Ectodermal cell (in vitro differentiated cells): Measurements from ENCODE around the gene FBXO36.
"Not testable (repeated sequence)": the region's sequence is repeated elsewhere in the genome, so short reads cannot be mapped to it uniquely, and the experiment has no call there.

Source experiments
- H3K27ac ChIP-seq: 2 replicates; pipeline ENCODE4 v1.7.0; 2013; ENCODE audit warnings: mild to moderate bottlenecking, low read depth, low read length; ENCODE audit not compliant: insufficient read depth, poor library complexity, severe bottlenecking
- H3K27me3 ChIP-seq: 2 replicates; pipeline ENCODE4 v1.7.0; 2013; ENCODE audit warnings: mild to moderate bottlenecking, low read length; ENCODE audit not compliant: insufficient read depth, control insufficient read depth, poor library complexity, severe bottlenecking
- H3K36me3 ChIP-seq: one replicate; pipeline ENCODE4 v1.7.0; 2013; ENCODE audit warnings: low read length; ENCODE audit not compliant: control insufficient read depth, insufficient read depth
- H3K4me1 ChIP-seq: one replicate; pipeline ENCODE4 v1.7.0; 2013; ENCODE audit warnings: low read length; ENCODE audit not compliant: control insufficient read depth, insufficient read depth
- H3K4me3 ChIP-seq: 2 replicates; pipeline ENCODE4 v1.7.0; 2013; ENCODE audit warnings: low read depth, low read length, control low read depth; ENCODE audit not compliant: insufficient read depth
- H3K9me3 ChIP-seq: 2 replicates; pipeline ENCODE4 v1.7.0; 2013; ENCODE audit warnings: mild to moderate bottlenecking, low read length, moderate library complexity; ENCODE audit not compliant: control insufficient read depth
- WGBS, 2 experiments: methylation state at CpG; one replicate each; pipeline ENCODE4 v1.1.7; 2013; ENCODE audit warnings: missing lambda C conversion rate in 2 of 2; 5-methylcytosine and 5-hydroxymethylcytosine counted together

The FBXO36 gene

DNA sequence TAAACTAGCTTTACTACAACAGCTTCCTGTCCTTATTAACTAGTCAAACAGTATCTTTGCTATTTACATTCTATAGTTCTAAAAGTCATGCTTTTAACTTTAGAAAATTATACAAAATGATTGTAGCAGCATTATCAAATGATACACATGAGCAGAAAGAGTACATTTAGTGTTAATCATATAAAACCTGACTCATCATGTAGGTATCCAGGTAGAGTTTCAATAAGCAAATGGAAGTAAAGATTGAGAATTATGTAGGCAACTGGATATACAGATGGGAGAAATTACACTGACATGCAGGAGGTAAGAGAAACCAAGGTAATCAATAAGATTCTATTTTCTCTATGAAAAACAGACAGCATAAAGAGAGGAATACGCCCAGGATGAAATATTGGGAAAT, 34.3 kb upstream of the FBXO36 start:
- no peaks in the 10 kb centered on the region for H3K27me3 ChIP-seq
- no peaks in the 10 kb centered on the region for H3K36me3 ChIP-seq
- no peak overlapping the region for H3K27ac ChIP-seq
- H3K4me3 ChIP-seq, result no peak overlapping the region
- WGBS, 2 experiments, result 100% methylated on average over 1 of the region's 1 CpG; no CpG with 5 or more reads in 1 of the 2 experiments
- no peaks in the 10 kb centered on the region for H3K9me3 ChIP-seq
- no peaks in the 10 kb centered on the region for H3K4me1 ChIP-seq

DNA sequence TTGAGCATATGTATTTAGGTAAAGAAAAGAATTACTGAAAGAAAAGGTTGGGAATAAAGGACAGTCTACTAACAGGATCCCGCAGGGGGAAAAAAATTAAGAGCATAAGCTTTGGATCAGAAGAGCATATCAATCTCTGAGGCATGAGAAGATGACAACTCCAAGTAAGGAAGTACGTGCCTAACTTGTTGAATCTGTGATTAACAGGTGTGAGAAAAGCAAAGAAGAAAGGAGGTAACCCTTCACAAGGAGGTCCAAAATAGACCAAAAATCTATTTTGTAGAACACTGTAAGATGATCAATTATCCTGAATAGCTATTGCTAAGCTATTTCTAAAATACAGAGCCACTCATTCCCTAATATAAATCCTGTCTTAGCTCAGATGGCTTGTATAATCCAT, 33.3 kb upstream of the FBXO36 start:
- no peak overlapping the region for H3K27ac ChIP-seq
- 93 to 94% methylated on average over 2 of the region's 2 CpGs for WGBS, 2 experiments
- H3K27me3 ChIP-seq, result no peaks in the 10 kb centered on the region
- no peak overlapping the region for H3K4me3 ChIP-seq
- no peaks in the 10 kb centered on the region for H3K4me1 ChIP-seq
- H3K36me3 ChIP-seq, result no peaks in the 10 kb centered on the region
- no peaks in the 10 kb centered on the region for H3K9me3 ChIP-seq

DNA sequence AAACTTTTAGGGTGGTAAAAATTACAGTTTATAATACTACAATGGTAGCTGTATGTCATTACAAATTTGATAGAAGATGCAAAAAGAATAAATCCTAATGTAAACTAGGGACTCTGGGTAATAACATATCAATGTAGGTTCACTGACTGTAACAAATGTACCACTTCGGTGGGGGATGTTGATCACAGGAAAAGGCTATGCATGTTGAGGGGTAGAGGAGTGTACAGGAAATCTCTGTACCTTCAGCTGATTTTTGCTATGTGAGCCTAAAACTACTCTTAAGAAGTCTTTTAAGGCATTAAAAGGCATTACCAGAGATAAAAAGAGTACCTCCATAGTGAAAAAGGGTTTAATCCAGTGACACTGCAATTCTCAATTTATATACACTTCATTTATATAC, 25.4 kb upstream of the FBXO36 start:
- no peak overlapping the region for H3K4me3 ChIP-seq
- no peaks in the 10 kb centered on the region for H3K27me3 ChIP-seq
- no peak overlapping the region for H3K27ac ChIP-seq
- H3K36me3 ChIP-seq, result no peaks in the 10 kb centered on the region
- no peaks in the 10 kb centered on the region for H3K9me3 ChIP-seq
- no peaks in the 10 kb centered on the region for H3K4me1 ChIP-seq
- 93 to 94% methylated on average over 1 of the region's 1 CpG for WGBS, 2 experiments

DNA sequence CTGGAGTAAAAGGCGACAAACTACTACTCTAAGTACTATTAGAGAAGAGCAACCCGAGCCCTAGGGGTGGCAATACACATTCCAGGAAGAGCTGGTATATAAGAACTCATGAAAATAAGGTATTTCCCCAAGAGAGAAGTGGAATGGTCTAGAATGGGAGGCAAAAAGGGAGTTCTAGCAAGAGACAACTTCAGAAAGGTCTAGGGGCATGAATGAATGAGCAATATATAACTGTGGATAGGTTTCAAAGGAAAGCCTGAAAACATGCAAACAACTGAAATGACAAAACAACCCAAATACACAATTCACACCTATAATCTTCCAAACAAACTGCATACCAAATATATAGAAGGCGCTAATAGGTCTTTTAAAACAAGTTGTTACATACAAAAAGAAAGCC, 22.7 kb upstream of the FBXO36 start:
- Histone ChIP-seq H3K4me3 (no peak overlapping the region), H3K9me3 (no peaks in the 10 kb centered on the region), H3K27ac (no peak overlapping the region), H3K4me1 (peaks cover 4% of the 10 kb centered on the region), H3K27me3 (no peaks in the 10 kb centered on the region), H3K36me3 (no peaks in the 10 kb centered on the region)
- 93 to 96% methylated on average over 2 to 3 of the region's 3 CpGs for WGBS, 2 experiments

DNA sequence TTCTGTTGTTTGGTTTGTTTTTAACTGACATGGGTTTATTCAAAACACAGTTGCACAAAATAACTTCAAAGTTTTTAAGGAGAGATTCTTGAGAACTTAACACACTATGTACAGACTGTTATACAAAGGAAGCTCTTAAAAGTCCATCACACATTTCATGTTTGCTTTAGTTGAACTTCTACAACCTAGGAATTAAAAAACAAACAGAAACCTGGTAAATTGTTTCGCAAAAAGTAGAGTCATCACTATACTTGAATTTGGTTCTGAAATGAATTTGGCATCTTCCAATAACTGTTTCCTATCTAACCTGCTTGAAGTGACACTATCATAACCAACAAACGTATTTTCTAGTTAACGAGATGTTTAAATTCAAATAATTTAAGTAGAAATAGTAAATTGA, 22.3 kb upstream of the FBXO36 start:
- Histone ChIP-seq H3K27me3 (no peaks in the 10 kb centered on the region), H3K4me1 (peaks cover 4% of the 10 kb centered on the region), H3K27ac (no peak overlapping the region), H3K4me3 (no peak overlapping the region), H3K9me3 (no peaks in the 10 kb centered on the region), H3K36me3 (no peaks in the 10 kb centered on the region)
- 95 to 100% methylated on average over 1 of the region's 3 CpGs for whole genome bisulfite sequencing, 2 experiments

DNA sequence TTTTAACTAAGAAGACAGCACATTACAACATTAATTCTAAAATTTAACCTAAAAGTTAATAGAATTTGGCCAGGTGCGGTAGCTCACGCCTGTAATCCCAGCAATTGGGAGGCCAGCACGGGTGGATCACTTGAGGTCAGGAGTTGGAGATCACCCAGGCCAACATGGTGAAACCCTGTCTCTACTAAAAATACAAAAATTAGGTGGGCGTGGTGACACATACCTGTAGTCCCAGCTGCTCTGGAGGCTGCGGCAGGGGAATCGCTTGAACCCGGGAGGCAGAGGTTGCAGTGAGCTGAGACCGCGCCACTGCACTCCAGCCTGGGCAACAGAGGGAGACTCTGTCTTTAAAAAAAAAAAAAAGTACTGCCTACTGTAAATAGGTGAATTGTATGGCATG, 21.8 kb upstream of the FBXO36 start:
- not testable (repeated sequence) for H3K27me3 ChIP-seq, H3K36me3 ChIP-seq, H3K4me3 ChIP-seq, H3K27ac ChIP-seq, H3K9me3 ChIP-seq, H3K4me1 ChIP-seq
- WGBS, 2 experiments, result 93 to 94% methylated on average over 9 of the region's 9 CpGs

DNA sequence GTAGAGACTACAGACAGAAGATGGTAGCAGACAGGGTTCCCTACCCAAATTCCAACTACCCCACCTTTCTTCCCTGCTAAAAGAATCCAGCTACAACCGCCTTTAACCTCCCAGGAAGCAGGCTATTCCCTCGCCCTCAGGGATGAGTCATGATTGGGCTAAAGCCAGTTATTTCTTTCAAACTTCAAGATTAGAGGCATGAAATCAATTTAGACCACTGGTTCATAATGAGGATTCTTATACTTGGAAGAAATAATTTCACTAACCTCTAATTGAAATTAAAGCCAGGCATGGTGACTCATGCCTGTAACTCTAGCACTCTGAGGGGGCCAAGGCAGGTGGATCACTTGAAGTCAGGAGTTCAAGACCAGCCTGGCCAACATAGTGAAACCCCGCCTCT, 20.5 kb upstream of the FBXO36 start:
- no peaks in the 10 kb centered on the region for H3K27me3 ChIP-seq
- WGBS, 2 experiments, result 83 to 89% methylated on average over 3 of the region's 3 CpGs
- H3K36me3 ChIP-seq, result no peaks in the 10 kb centered on the region
- peaks cover 4% of the 10 kb centered on the region for H3K4me1 ChIP-seq
- no peak overlapping the region for H3K27ac ChIP-seq
- no peaks in the 10 kb centered on the region for H3K9me3 ChIP-seq
- no peak overlapping the region for H3K4me3 ChIP-seq

DNA sequence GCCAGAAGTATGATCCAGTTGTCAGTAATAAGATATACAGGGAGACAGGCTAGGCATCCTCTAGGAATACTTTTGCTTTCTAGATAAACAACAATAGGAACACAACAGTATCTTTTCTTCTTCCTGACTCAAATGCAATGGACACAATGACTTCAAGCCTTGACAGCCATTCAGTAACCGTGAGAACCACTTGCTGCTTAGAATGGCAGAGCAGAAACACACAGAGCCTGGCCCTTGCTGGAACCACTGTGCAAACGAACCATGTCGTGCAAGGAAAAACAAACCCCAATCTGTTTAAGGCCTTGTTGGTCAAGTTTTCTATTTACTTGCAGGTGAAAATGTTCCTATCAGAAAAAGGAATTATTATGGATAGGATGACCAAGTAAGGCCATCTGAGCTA, 19.3 kb upstream of the FBXO36 start:
- Histone ChIP-seq H3K27ac (peak overlapping the region; percentile 48), H3K36me3 (no peaks in the 10 kb centered on the region), H3K4me1 (peaks cover 4% of the 10 kb centered on the region), H3K9me3 (no peaks in the 10 kb centered on the region), H3K4me3 (no peak overlapping the region), H3K27me3 (no peaks in the 10 kb centered on the region)
- WGBS, 2 experiments, result 47 to 71% methylated on average over 3 of the region's 3 CpGs

DNA sequence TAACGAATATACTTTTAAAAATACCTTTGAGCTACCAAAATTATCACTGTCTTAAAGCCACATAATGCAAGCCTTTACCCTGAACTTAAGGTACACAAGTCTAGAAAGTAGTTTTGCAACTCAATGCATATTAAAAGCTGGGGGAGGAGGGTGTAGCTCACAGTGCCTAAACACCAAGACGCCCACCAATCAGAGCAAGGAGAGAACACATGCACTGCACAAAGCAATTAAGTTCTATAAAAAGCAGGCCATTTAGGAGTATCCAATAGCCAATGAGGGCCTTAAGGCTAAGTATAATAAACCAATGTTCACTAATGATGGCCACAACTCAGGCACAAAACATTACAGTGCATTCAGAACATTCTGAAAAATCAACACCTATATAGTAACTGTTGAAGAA, 16.7 kb upstream of the FBXO36 start:
- 94 to 97% methylated on average over 2 of the region's 2 CpGs for WGBS, 2 experiments
- Histone ChIP-seq H3K4me3 (no peak overlapping the region), H3K36me3 (no peaks in the 10 kb centered on the region), H3K4me1 (peaks cover 4% of the 10 kb centered on the region), H3K27me3 (no peaks in the 10 kb centered on the region), H3K9me3 (no peaks in the 10 kb centered on the region), H3K27ac (no peak overlapping the region)

DNA sequence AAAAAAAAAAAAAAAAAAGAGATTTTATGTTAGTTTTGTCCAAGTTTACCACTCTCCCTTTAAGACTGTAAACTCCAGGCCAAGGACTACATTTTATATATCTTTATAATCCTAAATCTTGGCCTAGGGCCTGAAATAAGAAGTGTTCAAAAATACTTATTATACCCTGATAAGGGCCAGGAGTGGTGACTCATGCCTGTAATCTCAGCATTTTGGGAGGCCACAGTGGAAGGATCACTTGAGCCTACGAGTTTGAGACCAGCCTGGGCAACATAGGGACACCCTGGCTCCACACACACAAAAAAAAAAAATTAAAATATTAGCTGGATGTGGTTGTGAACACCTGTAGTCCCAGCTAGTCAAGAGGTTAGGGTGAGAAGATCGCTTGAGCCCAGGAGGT, 13.2 kb upstream of the FBXO36 start:
- H3K4me1 ChIP-seq, result no peaks in the 10 kb centered on the region
- H3K4me3 ChIP-seq, result no peak overlapping the region
- H3K27me3 ChIP-seq, result no peaks in the 10 kb centered on the region
- no peaks in the 10 kb centered on the region for H3K9me3 ChIP-seq
- H3K36me3 ChIP-seq, result no peaks in the 10 kb centered on the region
- 97 to 98% methylated on average over 2 of the region's 2 CpGs for WGBS, 2 experiments
- H3K27ac ChIP-seq, result no peak overlapping the region

DNA sequence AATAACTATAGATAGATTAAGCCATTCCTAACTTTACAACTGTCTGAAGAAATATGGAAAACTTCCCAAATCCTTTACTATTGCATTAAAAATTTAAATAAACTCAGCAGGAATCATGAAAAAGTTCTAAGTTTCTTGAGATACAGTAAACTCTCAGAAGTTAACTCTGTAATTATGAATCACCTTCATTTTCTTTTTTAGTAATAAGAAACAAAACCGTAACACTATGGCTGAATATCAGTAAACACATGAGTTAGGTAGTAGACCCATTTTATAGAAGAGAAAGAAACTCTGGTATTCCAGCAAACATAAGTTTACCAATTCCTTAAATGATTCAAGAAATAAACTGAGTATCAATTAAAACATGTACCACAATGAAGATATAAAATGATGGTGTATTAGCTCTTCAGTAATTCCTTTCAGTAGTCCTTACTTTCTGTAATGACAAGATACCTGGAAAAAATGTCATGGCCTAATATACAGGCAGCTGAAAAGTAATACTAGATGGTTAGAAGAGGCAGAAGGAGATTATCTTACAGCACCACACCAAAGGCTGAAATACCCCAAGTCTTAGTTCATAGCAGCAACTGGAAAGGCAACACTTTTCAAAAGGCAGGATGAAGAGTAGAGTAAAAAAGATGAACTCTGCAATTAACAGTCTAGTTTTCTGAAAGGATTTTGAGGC, 12.0 kb upstream of the FBXO36 start:
- no peaks in the 10 kb centered on the region for H3K4me1 ChIP-seq
- WGBS, 2 experiments, result no CpG with 5 or more reads among the region's 1 CpG
- no peaks in the 10 kb centered on the region for H3K27me3 ChIP-seq
- H3K27ac ChIP-seq, result peak overlapping the region; percentile 16
- no peaks in the 10 kb centered on the region for H3K36me3 ChIP-seq
- no peaks in the 10 kb centered on the region for H3K9me3 ChIP-seq
- H3K4me3 ChIP-seq, result no peak overlapping the region
